ENCODE results near the gene CDKL2.
"Not testable (repeated sequence)": the region's sequence is repeated elsewhere in the genome, so short reads cannot be mapped to it uniquely, and the experiment has no call there.

The CDKL2 gene

DNA sequence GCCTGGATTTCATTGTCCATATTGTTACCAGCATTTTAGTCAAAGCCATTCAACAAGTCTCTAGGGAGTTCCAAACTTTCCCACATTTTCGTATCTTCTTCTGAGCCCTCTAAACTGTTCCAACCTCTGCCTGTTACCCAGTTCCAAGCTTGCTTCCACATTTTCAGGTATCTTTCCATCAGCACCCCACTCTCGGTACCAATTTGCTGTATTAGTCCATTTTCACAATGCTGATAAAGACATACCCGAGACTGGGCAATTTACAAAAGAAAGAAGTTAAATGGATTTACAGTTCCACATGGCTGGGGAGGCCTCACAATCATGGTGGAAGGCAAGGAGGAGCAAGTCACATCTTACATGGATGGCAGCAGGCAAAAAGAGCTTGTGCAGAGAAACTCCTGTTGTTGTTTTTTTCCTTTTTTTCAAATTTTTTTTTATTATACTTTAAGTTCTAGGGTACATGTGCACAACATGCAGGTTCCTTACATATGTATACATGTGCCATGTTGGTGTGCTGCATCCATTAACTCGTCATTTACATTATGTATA is 96.9 kb downstream of the CDKL2 start:
- not testable (repeated sequence) for H3K4me3 ChIP-seq (ENCODE audit: low read length in 2 of 2); H3K9ac ChIP-seq (ENCODE audit: low read length in 2 of 2); H3K9me3 ChIP-seq (ENCODE audit: control insufficient read depth in 2 of 2, low read length in 2 of 2); H3K4me1 ChIP-seq (ENCODE audit: control insufficient read depth, insufficient read depth, low read length); H3K27me3 ChIP-seq (ENCODE audit: control insufficient read depth in 1 of 2, insufficient read depth in 2 of 2, low read length in 2 of 2); H3K27ac ChIP-seq (ENCODE audit: low read length)
- peaks cover 19 to 21% of the 10 kb centered on the region in 2 donors for H3K36me3 ChIP-seq (ENCODE audit: control insufficient read depth in 2 of 2, insufficient read depth in 2 of 2, low read length in 2 of 2)

DNA sequence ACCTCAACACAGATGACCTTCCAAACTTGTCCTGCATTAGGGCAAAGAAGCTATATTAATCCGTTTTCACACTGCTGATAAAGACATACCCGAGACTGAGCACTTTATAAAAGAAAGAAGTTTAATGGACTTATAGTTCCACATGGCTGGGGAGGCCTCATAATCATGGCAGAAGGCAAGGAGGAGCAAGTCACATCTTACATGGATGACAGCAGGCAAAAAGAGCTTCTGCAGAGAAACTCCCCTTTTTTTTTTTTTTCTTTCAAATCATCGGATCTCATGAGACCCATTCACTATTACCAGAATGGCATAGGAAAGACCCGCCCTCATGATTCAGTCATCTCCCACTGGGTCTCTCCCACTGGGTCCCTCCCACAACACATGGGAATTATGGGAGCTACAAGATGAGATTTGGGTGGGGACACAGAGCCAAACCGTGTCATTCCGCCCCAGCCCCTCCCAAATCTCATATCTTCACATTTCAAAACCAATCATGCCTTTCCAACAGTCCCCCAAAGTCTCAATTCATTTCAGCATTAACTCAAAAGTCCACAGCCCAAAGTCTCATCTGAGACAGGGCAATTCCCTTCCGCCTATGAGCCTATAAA is 98.7 kb downstream of the CDKL2 start:
- H3K9ac ChIP-seq (ENCODE audit: low read length in 2 of 2); H3K27ac ChIP-seq (ENCODE audit: low read length); H3K4me1 ChIP-seq (ENCODE audit: control insufficient read depth, insufficient read depth, low read length); H3K27me3 ChIP-seq (ENCODE audit: control insufficient read depth in 1 of 2, insufficient read depth in 2 of 2, low read length in 2 of 2); H3K4me3 ChIP-seq (ENCODE audit: low read length in 2 of 2); H3K9me3 ChIP-seq (ENCODE audit: control insufficient read depth in 2 of 2, low read length in 2 of 2): not testable (repeated sequence)
- H3K36me3 ChIP-seq (ENCODE audit: control insufficient read depth in 2 of 2, insufficient read depth in 2 of 2, low read length in 2 of 2), result peaks cover 24 to 28% of the 10 kb centered on the region in 2 donors

DNA sequence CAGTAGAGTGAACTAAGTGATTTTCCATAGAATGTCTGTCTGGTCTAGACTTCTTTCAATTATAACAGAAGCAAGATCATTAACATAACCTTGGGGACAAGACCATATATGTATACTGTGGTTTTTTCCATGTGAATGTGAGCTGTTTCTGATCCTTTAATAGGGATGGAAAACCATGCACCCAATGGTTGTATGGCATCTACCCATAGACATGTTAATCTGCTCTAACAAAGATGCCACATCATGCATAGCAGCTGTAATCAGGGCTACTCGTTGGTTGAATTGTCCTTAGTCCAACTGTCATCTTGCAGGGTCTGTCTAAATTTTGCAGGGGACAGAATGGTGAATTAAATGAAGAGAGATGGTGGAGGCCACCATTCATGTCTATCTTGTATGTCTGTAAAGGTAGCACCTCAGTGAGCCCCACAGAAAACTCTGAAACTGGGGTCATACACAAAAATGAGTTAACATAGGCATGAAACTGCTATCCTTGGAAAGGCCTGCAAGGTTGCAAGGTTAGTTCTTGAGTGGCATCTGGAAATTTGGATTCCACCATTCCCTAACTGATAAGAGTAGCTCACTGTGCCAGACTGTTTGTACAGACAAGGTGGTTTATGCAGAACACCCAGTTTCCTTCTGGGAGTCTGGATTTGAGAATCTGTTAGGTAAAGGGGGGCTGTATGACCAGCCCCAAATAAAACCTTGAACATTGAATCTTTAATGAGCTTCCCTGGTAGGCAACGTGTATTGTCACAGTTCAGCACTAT is 99.6 kb downstream of the CDKL2 start:
- Histone ChIP-seq H3K9ac (ENCODE audit: low read length in 2 of 2) (no peak overlapping the region), H3K27ac (ENCODE audit: low read length) (no peak overlapping the region), H3K4me1 (ENCODE audit: control insufficient read depth, insufficient read depth, low read length) (no peaks in the 10 kb centered on the region), H3K4me3 (ENCODE audit: low read length in 2 of 2) (no peak overlapping the region), H3K9me3 (ENCODE audit: control insufficient read depth in 2 of 2, low read length in 2 of 2) (no peaks in the 10 kb centered on the region), H3K27me3 (ENCODE audit: control insufficient read depth in 1 of 2, insufficient read depth in 2 of 2, low read length in 2 of 2) (no peaks in the 10 kb centered on the region), H3K36me3 (ENCODE audit: control insufficient read depth in 2 of 2, insufficient read depth in 2 of 2, low read length in 2 of 2) (peaks cover 27 to 34% of the 10 kb centered on the region in 2 donors)

Measured in stomach smooth muscle (tissue), 2 donors.